HepG2 (cell line): Measurements from ENCODE around the gene CD180. TPM values are rescaled to one million over a fixed set of nuclear protein-coding genes. Genes with fewer than 3 reads are reported as not detected.

Experiments
- ARHGAP35 ChIP-seq: sonication (generic); formaldehyde crosslinking; IDR thresholded peaks from 2 replicates; pipeline ENCODE4 v1.9.0; 2022; ENCODE audit warnings: mild to moderate bottlenecking, inconsistent platforms, moderate library complexity, missing genetic modification reagents, borderline replicate concordance
- ARNT ChIP-seq: fragments of 450-650 bp; IDR thresholded peaks from 2 replicates; pipeline ENCODE4 v1.6.1; 2017
- BCL6 ChIP-seq: IDR thresholded peaks from 2 replicates; pipeline ENCODE4 v1.6.1; 2016; ENCODE audit warnings: missing genetic modification reagents, missing compliant biosample characterization
- MAF1 ChIP-seq: sonication (generic); formaldehyde crosslinking; IDR thresholded peaks from 2 replicates; pipeline ENCODE4 v1.5.0; 2020; ENCODE audit warnings: missing genetic modification reagents, borderline replicate concordance
- NCOA5 ChIP-seq: sonication (generic); formaldehyde crosslinking; IDR thresholded peaks from 2 replicates; pipeline ENCODE4 v1.4.0; 2020; ENCODE audit warnings: missing genetic modification reagents
- POGZ ChIP-seq: sonication (generic); formaldehyde crosslinking; IDR thresholded peaks from 2 replicates; pipeline ENCODE4 v1.4.0; 2020; ENCODE audit warnings: mild to moderate bottlenecking, missing genetic modification reagents
- RBAK ChIP-seq: sonication (generic); formaldehyde crosslinking; IDR thresholded peaks from 2 replicates; pipeline ENCODE4 v1.5.1; 2020; ENCODE audit warnings: mild to moderate bottlenecking, missing genetic modification reagents
- REST ChIP-seq, 2 experiments: IDR thresholded peaks; 2 replicates each; pipeline ENCODE4 v1.6.1; 2011 to 2012; ENCODE audit warnings: low read length in 2 of 2, borderline replicate concordance in 1 of 2, low read depth in 1 of 2, mild to moderate bottlenecking in 1 of 2, moderate library complexity in 1 of 2
- RFXAP ChIP-seq: sonication (generic); formaldehyde crosslinking; IDR thresholded peaks from 2 replicates; pipeline ENCODE4 v1.4.0; 2020; ENCODE audit warnings: missing genetic modification reagents, borderline replicate concordance
- SP5 ChIP-seq: IDR thresholded peaks from 2 replicates; pipeline ENCODE4 v1.6.1; 2016; ENCODE audit warnings: low read depth, borderline replicate concordance
- TFAP4 ChIP-seq: sonication (generic); IDR thresholded peaks from 2 replicates; pipeline ENCODE4 v1.6.1; 2016; ENCODE audit warnings: low read depth, borderline replicate concordance
- ZBTB46 ChIP-seq: sonication (generic); formaldehyde crosslinking; IDR thresholded peaks from 2 replicates; pipeline ENCODE4 v1.4.0; 2020; ENCODE audit warnings: mild to moderate bottlenecking, missing genetic modification reagents, borderline replicate concordance
- ZNF264 ChIP-seq: sonication (generic); formaldehyde crosslinking; IDR thresholded peaks from 2 replicates; pipeline ENCODE4 v1.4.0; 2020; ENCODE audit warnings: missing genetic modification reagents
- ZNF274 ChIP-seq: sonication (generic); formaldehyde crosslinking; IDR thresholded peaks from 2 replicates; pipeline ENCODE4 v1.5.1; 2020; ENCODE audit warnings: mild to moderate bottlenecking, missing genetic modification reagents
- ZNF563 ChIP-seq: sonication (generic); formaldehyde crosslinking; IDR thresholded peaks from 2 replicates; pipeline ENCODE4 v1.8.0; 2022; ENCODE audit warnings: mild to moderate bottlenecking, moderate library complexity, missing genetic modification reagents
- ZNF570 ChIP-seq: sonication (generic); formaldehyde crosslinking; IDR thresholded peaks from 2 replicates; pipeline ENCODE4 v1.4.0; 2020; ENCODE audit warnings: mild to moderate bottlenecking, missing genetic modification reagents, borderline replicate concordance
- ZNF713 ChIP-seq: sonication (generic); formaldehyde crosslinking; IDR thresholded peaks from 2 replicates; pipeline ENCODE4 v1.4.0; 2020; ENCODE audit warnings: mild to moderate bottlenecking, missing genetic modification reagents
- ZSCAN21 ChIP-seq: sonication (generic); formaldehyde crosslinking; IDR thresholded peaks from 2 replicates; pipeline ENCODE4 v1.8.0; 2022; ENCODE audit warnings: mild to moderate bottlenecking, missing genetic modification reagents, moderate library complexity, borderline replicate concordance
- polyA plus RNA-seq, 8 experiments: library from polyadenylated mRNA; depleted of rRNA in 3 of 8; stranded (reverse) in 7 of 8; unstranded in 1 of 8; fragments of >200 nt; fragmentation: Illumina TruSeq in 4 of 8; extraction: Trizol in 4 of 8; gene quantifications; 2 replicates each; pipeline versions ENCODE4 v1.2.1 to v1.2.3, GENCODE V29; 2011 to 2016; ENCODE audit warnings: low read depth in 4 of 8, missing spikeins in 1 of 8, mixed read lengths in 1 of 8; ENCODE audit not compliant: insufficient read depth in 1 of 8
- total RNA-seq, 5 experiments: library from RNA; depleted of rRNA; stranded (reverse); fragments of >200 nt; fragmentation: Illumina TruSeq; extraction: Trizol; gene quantifications; 2 replicates each; pipeline ENCODE4 v1.2.3, GENCODE V29; 2016; ENCODE audit warnings: low read depth in 1 of 5
- TF ChIP-seq, protein P1 (sequence below): sonication (generic); formaldehyde crosslinking; conservative IDR thresholded peaks from 2 replicates; pipeline ENCODE4 v1.8.0; 2022; ENCODE audit warnings: mild to moderate bottlenecking, moderate library complexity, missing genetic modification reagents
- TF ChIP-seq, protein P2 (sequence below): IDR thresholded peaks from 2 replicates; pipeline ENCODE4 v1.6.1; 2016; ENCODE audit warnings: mild to moderate bottlenecking

The CD180 gene
- total and polyA plus RNA-seq, 2 of the 13 experiments (the other 11 are each of a cell fraction or from before 2014, with no cell fraction given), result not detected

- TF ChIP-seq REST (IDR thresholded peaks at IDR 0.05; ENCODE audit: borderline replicate concordance in 1 of 2, low read depth in 1 of 2, low read length in 2 of 2), result no peak
- TF ChIP-seq ZNF264 (CRISPR knock-in tag), result no peak
- TF ChIP-seq ZNF274 (CRISPR knock-in tag), result 0 out of 2 replicates have a peak, but pooled peaks have one; percentile 14
- TF ChIP-seq, protein P1, sequence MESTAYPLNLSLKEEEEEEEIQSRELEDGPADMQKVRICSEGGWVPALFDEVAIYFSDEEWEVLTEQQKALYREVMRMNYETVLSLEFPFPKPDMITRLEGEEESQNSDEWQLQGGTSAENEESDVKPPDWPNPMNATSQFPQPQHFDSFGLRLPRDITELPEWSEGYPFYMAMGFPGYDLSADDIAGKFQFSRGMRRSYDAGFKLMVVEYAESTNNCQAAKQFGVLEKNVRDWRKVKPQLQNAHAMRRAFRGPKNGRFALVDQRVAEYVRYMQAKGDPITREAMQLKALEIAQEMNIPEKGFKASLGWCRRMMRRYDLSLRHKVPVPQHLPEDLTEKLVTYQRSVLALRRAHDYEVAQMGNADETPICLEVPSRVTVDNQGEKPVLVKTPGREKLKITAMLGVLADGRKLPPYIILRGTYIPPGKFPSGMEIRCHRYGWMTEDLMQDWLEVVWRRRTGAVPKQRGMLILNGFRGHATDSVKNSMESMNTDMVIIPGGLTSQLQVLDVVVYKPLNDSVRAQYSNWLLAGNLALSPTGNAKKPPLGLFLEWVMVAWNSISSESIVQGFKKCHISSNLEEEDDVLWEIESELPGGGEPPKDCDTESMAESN (CRISPR knock-in tag), result no peak
- no peak for TF ChIP-seq RBAK (CRISPR knock-in tag)
- TF ChIP-seq SP5 (CRISPR knock-in tag), result no peak
- no peak for TF ChIP-seq ZNF570 (CRISPR knock-in tag)
- TF ChIP-seq RFXAP (CRISPR knock-in tag), result no peak
- TF ChIP-seq ZBTB46 (CRISPR knock-in tag), result no peak
- TF ChIP-seq MAF1 (CRISPR knock-in tag), result no peak
- TF ChIP-seq, protein P2, sequence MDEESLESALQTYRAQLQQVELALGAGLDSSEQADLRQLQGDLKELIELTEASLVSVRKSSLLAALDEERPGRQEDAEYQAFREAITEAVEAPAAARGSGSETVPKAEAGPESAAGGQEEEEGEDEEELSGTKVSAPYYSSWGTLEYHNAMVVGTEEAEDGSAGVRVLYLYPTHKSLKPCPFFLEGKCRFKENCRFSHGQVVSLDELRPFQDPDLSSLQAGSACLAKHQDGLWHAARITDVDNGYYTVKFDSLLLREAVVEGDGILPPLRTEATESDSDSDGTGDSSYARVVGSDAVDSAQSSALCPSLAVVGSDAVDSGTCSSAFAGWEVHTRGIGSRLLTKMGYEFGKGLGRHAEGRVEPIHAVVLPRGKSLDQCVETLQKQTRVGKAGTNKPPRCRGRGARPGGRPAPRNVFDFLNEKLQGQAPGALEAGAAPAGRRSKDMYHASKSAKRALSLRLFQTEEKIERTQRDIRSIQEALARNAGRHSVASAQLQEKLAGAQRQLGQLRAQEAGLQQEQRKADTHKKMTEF (CRISPR knock-in tag), result peak; percentile 65; the same call in 1 of the 2 replicates
- TF ChIP-seq ARHGAP35 (CRISPR knock-in tag), result no peak
- TF ChIP-seq ARNT, result no peak
- no peak for TF ChIP-seq ZSCAN21 (CRISPR knock-in tag)
- TF ChIP-seq BCL6 (CRISPR knock-in tag), result 0 out of 2 replicates have a peak, but pooled peaks have one; percentile 51
- TF ChIP-seq TFAP4, result peak; percentile 59; the same call in 1 of the 2 replicates
- TF ChIP-seq POGZ (CRISPR knock-in tag), result peak; percentile 78
- no peak for TF ChIP-seq NCOA5
- TF ChIP-seq ZNF563 (CRISPR knock-in tag), result no peak
- TF ChIP-seq ZNF713 (CRISPR knock-in tag), result no peak
Measured at GRCh38 chr5:67235399-67236110, 39.0 kb upstream of the CD180 start (continued).
